MM.1S (cell line): ENCODE results near the gene TEKTIP1.

ENCODE experiments used
- DNase-seq: peaks from one replicate; pipeline ENCODE4 v3.0.0-alpha.2; 2015
- H2AFZ ChIP-seq: fragments of 300-600 bp; sonication (generic); 2 replicates; pipeline ENCODE4 v1.6.0; 2016; ENCODE audit warnings: antibody characterized with exemption, low read length
- H3F3A ChIP-seq: fragments of 300-600 bp; sonication (generic); 2 replicates; pipeline ENCODE4 v1.6.1; 2016; ENCODE audit warnings: mild to moderate bottlenecking, antibody characterized with exemption, low read length, moderate library complexity, mixed read lengths; ENCODE audit not compliant: insufficient read depth
- H3K27ac ChIP-seq: fragments of 300-600 bp; sonication (generic); 2 replicates; pipeline ENCODE4 v1.5.1; 2016; ENCODE audit warnings: mild to moderate bottlenecking, low read length
- H3K27me3 ChIP-seq: fragments of 300-600 bp; sonication (generic); replicated peaks from 2 replicates; pipeline ENCODE4 v1.6.0; 2016; ENCODE audit warnings: low read length; ENCODE audit not compliant: insufficient read depth
- H3K36me3 ChIP-seq: fragments of 300-600 bp; sonication (generic); replicated peaks from 2 replicates; pipeline ENCODE4 v1.6.1; 2016; ENCODE audit warnings: mild to moderate bottlenecking, low read length, mixed read lengths; ENCODE audit not compliant: insufficient read depth
- H3K4me1 ChIP-seq: fragments of 300-600 bp; sonication (generic); 2 replicates; pipeline ENCODE4 v1.6.1; 2016; ENCODE audit warnings: low read length, mixed read lengths
- H3K4me2 ChIP-seq: fragments of 300-600 bp; sonication (generic); 2 replicates; pipeline ENCODE4 v1.6.0; 2016; ENCODE audit warnings: low read depth, low read length
- H3K4me3 ChIP-seq: fragments of 300-600 bp; sonication (generic); 2 replicates; pipeline ENCODE4 v1.5.1; 2016; ENCODE audit warnings: low read length, mixed read lengths
- H3K79me2 ChIP-seq: fragments of 300-600 bp; sonication (generic); 2 replicates; pipeline ENCODE4 v1.6.1; 2016; ENCODE audit warnings: mixed run types, low read length, mixed read lengths
- H3K9ac ChIP-seq: fragments of 300-600 bp; sonication (generic); 2 replicates; pipeline ENCODE4 v1.6.1; 2016; ENCODE audit warnings: low read length, mixed read lengths
- H3K9me2 ChIP-seq: fragments of 300-600 bp; sonication (generic); replicated peaks from 2 replicates; pipeline ENCODE4 v1.6.1; 2016; ENCODE audit warnings: mild to moderate bottlenecking, low read length, mixed read lengths; ENCODE audit not compliant: insufficient read depth
- H3K9me3 ChIP-seq: fragments of 300-600 bp; sonication (generic); replicated peaks from 2 replicates; pipeline ENCODE4 v1.6.1; 2016; ENCODE audit warnings: mild to moderate bottlenecking, low read length, mixed read lengths; ENCODE audit not compliant: insufficient read depth
- H4K20me1 ChIP-seq: fragments of 300-600 bp; sonication (generic); 2 replicates; pipeline ENCODE4 v1.6.1; 2016; ENCODE audit warnings: mild to moderate bottlenecking, low read length, moderate library complexity, mixed read lengths; ENCODE audit not compliant: insufficient read depth
- CTCF ChIP-seq: fragments of 300-600 bp; sonication (generic); IDR thresholded peaks from 2 replicates; pipeline ENCODE4 v1.5.1; 2016; ENCODE audit warnings: antibody characterized with exemption, low read length, mixed read lengths
- EZH2 ChIP-seq: fragments of 300-600 bp; sonication (generic); optimal IDR thresholded peaks from 2 replicates; pipeline ENCODE3; 2017; ENCODE audit warnings: low read depth, mild to moderate bottlenecking, antibody characterized with exemption, low read length, mixed read lengths
- EZH2phosphoT487 ChIP-seq: fragments of 300-600 bp; sonication (generic); IDR thresholded peaks from 2 replicates; pipeline ENCODE4 v1.6.1; 2018; ENCODE audit warnings: antibody characterized with exemption, low read length

Gene TEKTIP1

GRCh38 chr19:3555653-3556422, 16.9 kb downstream of the TEKTIP1 start:
- no peaks in the 10 kb centered on the region for H4K20me1 ChIP-seq
- peaks cover 9% of the 10 kb centered on the region; the same call in 1 of the 2 replicates for H3K27me3 ChIP-seq
- H3K79me2 ChIP-seq = peaks cover 28% of the 10 kb centered on the region

GRCh38 chr19:3556423-3556977, 17.5 kb downstream of the TEKTIP1 start:
- H3K36me3 ChIP-seq = no peaks in the 10 kb centered on the region
- no peak for TF ChIP-seq CTCF
- no peak for TF ChIP-seq EZH2phosphoT487
- no peak for TF ChIP-seq EZH2
- H3K9ac ChIP-seq = peak overlapping the region; percentile 60; the same call in 1 of the 2 replicates
- no peaks in the 10 kb centered on the region for H3K9me2 ChIP-seq
- peaks cover 15% of the 10 kb centered on the region; the same call in 1 of the 2 replicates for H3K4me1 ChIP-seq
- H4K20me1 ChIP-seq = no peaks in the 10 kb centered on the region
- H3K4me3 ChIP-seq = peak overlapping the region; percentile 83
- no peak overlapping the region for H3K27ac ChIP-seq
- peaks cover 28% of the 10 kb centered on the region for H3K79me2 ChIP-seq
- H3K27me3 ChIP-seq = peaks cover 16% of the 10 kb centered on the region; the same call in 1 of the 2 replicates
- no peaks in the 10 kb centered on the region for H3K9me3 ChIP-seq
- no peaks in the 10 kb centered on the region for H3F3A ChIP-seq
- peak overlapping the region; percentile 54 for H2AFZ ChIP-seq
- peak; percentile 5 for DNase-seq
- H3K4me2 ChIP-seq = peak overlapping the region; percentile 87

More at GRCh38 chr19:3555653-3556422, 16.9 kb downstream of the TEKTIP1 start:
- DNase-seq = peak; percentile 2
- Histone ChIP-seq H3K36me3 (no peaks in the 10 kb centered on the region), H3K9me2 (no peaks in the 10 kb centered on the region), H3K27ac (no peak overlapping the region), H3K4me2 (peak overlapping the region; percentile 87; the same call in 1 of the 2 replicates), H3K9me3 (no peaks in the 10 kb centered on the region), H3F3A (no peaks in the 10 kb centered on the region), H3K4me3 (peak overlapping the region; percentile 83), H3K9ac (peak overlapping the region; percentile 60; the same call in 1 of the 2 replicates), H3K4me1 (peaks cover 15% of the 10 kb centered on the region; the same call in 1 of the 2 replicates), H2AFZ (no peak overlapping the region)
- TF ChIP-seq EZH2phosphoT487 (no peak), CTCF (no peak), EZH2 (no peak)

GRCh38 chr19:3556978-3557460, 18.0 kb downstream of the TEKTIP1 start:
- Histone ChIP-seq H3F3A (no peaks in the 10 kb centered on the region), H3K4me3 (peak overlapping the region; percentile 83), H3K9ac (peak overlapping the region; percentile 60; the same call in 1 of the 2 replicates), H3K4me2 (peak overlapping the region; percentile 87), H3K27ac (no peak overlapping the region), H3K4me1 (peaks cover 15% of the 10 kb centered on the region; the same call in 1 of the 2 replicates), H4K20me1 (no peaks in the 10 kb centered on the region), H2AFZ (peak overlapping the region; percentile 54), H3K9me2 (no peaks in the 10 kb centered on the region), H3K36me3 (no peaks in the 10 kb centered on the region), H3K79me2 (peaks cover 28% of the 10 kb centered on the region), H3K9me3 (no peaks in the 10 kb centered on the region), H3K27me3 (peaks cover 21% of the 10 kb centered on the region)
- DNase-seq = peak; percentile 61
- TF ChIP-seq CTCF (peak; percentile 29), EZH2phosphoT487 (no peak)
